Activated CD8-positive, alpha-beta T cell treated with anti-CD3 and anti-CD28 coated beads, Interleukin-2, amount 10 ng/mL, durations not matched to agents 7 days and 5 days (primary cell): Measurements from ENCODE around the gene PROSER3. TPM values are rescaled to one million over a fixed set of nuclear protein-coding genes. Genes with fewer than 3 reads are reported as not detected.

Experiments used
- ATAC-seq: fragments of 150-1000 bp; cut with Tn5 transposase; one replicate; pipeline ENCODE4 v1.10.0; 2021; ENCODE audit warnings: moderate library complexity
- CTCF ChIA-PET: fragments of 350-600 bp; sonication (Branson Sonifier 250); formaldehyde crosslinking; loops from one replicate; lab custom pipeline; 2021; ENCODE audit warnings: antibody characterized with exemption; lab: Charles Lee
- POLR2A ChIA-PET: fragments of 350-600 bp; sonication (Branson Sonifier 250); formaldehyde crosslinking; loops from one replicate; lab custom pipeline; 2021; ENCODE audit warnings: antibody characterized with exemption; lab: Charles Lee
- DNase-seq: peaks from one replicate; pipeline ENCODE4 v3.0.0-alpha.2; 2020
- H3K27ac Mint-ChIP-seq: one replicate; pipeline ENCODE4 v1.8.0; 2021; ENCODE audit warnings: mild to moderate bottlenecking, mixed read lengths
- H3K27me3 Mint-ChIP-seq: one replicate; pipeline ENCODE4 v1.8.0; 2021; ENCODE audit warnings: low read depth, mixed read lengths
- H3K36me3 Mint-ChIP-seq: one replicate; pipeline ENCODE4 v1.8.0; 2021; ENCODE audit warnings: low read depth, mixed read lengths
- H3K4me1 Mint-ChIP-seq: one replicate; pipeline ENCODE4 v1.8.0; 2021; ENCODE audit warnings: low read depth, mixed read lengths
- H3K4me3 Mint-ChIP-seq: one replicate; pipeline ENCODE4 v1.8.0; 2021; ENCODE audit warnings: mild to moderate bottlenecking, mixed read lengths
- H3K9me3 Mint-ChIP-seq: one replicate; pipeline ENCODE4 v1.8.0; 2022; ENCODE audit warnings: mixed read lengths; ENCODE audit not compliant: insufficient read depth
- total RNA-seq, 2 experiments: library from RNA; stranded (reverse); gene quantifications; one replicate each; pipeline ENCODE4 v1.2.3, GENCODE V29; 2021

Gene PROSER3
- total RNA-seq, 2 experiments from 2014 or later, result 48.0 to 54.6 TPM

- ATAC-seq, result no peak
- POLR2A ChIA-PET, result no interaction called here
- Mint-ChIP-seq H3K27ac (no peak overlapping the region), H3K4me1 (peaks cover 12% of the 10 kb centered on the region), H3K27me3 (peaks cover 3% of the 10 kb centered on the region), H3K4me3 (no peak overlapping the region), H3K36me3 (no peaks in the 10 kb centered on the region), H3K9me3 (no peaks in the 10 kb centered on the region)
- no peak for DNase-seq
- CTCF ChIA-PET, result no interaction called here
Observed at GRCh38 chr19:35805526-35806102, 47.6 kb downstream of the PROSER3 start.

- Mint-ChIP-seq H3K4me1 (peaks cover 12% of the 10 kb centered on the region), H3K4me3 (no peak overlapping the region), H3K36me3 (no peaks in the 10 kb centered on the region), H3K27me3 (peaks cover 3% of the 10 kb centered on the region), H3K9me3 (no peaks in the 10 kb centered on the region), H3K27ac (no peak overlapping the region)
- POLR2A ChIA-PET, result no interaction called here
- DNase-seq (no peak), ATAC-seq (no peak)
- CTCF ChIA-PET, result no interaction called here
Observed at GRCh38 chr19:35806597-35806996, 48.6 kb downstream of the PROSER3 start.

- ChIA-PET CTCF (no interaction called here), POLR2A (no interaction called here)
- no peaks in the 10 kb centered on the region for H3K27me3 Mint-ChIP-seq
- peaks cover 12% of the 10 kb centered on the region for H3K4me1 Mint-ChIP-seq
- H3K27ac Mint-ChIP-seq, result no peak overlapping the region
- ATAC-seq (no peak), DNase-seq (no peak)
- no peaks in the 10 kb centered on the region for H3K36me3 Mint-ChIP-seq
- H3K4me3 Mint-ChIP-seq, result no peak overlapping the region
- no peaks in the 10 kb centered on the region for H3K9me3 Mint-ChIP-seq
Observed at GRCh38 chr19:35807633-35808032, 49.7 kb downstream of the PROSER3 start.

- ChIA-PET CTCF (no interaction called here), POLR2A (no interaction called here)
- no peak overlapping the region for H3K4me3 Mint-ChIP-seq
Observed at GRCh38 chr19:35811317-35812219, 53.6 kb downstream of the PROSER3 start.

GRCh38 chr19:35812220-35813042 lies 54.5 kb downstream of the PROSER3 start, which contains the start of gene PRODH2:
PRODH2 (minus strand) TSS chr19:35812845; CDS start chr19:35812805, 40 bp downstream.
- ATAC-seq, result no peak
- Mint-ChIP-seq H3K4me3 (no peak within 1 kb of the TSS), H3K9me3 (no peaks in the 10 kb centered on the region), H3K27me3 (no peaks in the 10 kb centered on the region), H3K36me3 (no peaks in the 10 kb centered on the region), H3K4me1 (no peaks in the 10 kb centered on the region), H3K27ac (no peak within 1 kb of the TSS)
- no peak for DNase-seq
- ChIA-PET POLR2A (no interaction called here), CTCF (no interaction called here)

More at GRCh38 chr19:35811317-35812219, 53.6 kb downstream of the PROSER3 start:
- ATAC-seq (no peak), DNase-seq (no peak)
- Mint-ChIP-seq H3K36me3 (no peaks in the 10 kb centered on the region), H3K27me3 (no peaks in the 10 kb centered on the region), H3K4me1 (no peaks in the 10 kb centered on the region), H3K27ac (no peak overlapping the region), H3K9me3 (no peaks in the 10 kb centered on the region)

GRCh38 chr19:35813043-35813890 lies 55.3 kb downstream of the PROSER3 start:
- DNase-seq, result no peak
- no peaks in the 10 kb centered on the region for H3K9me3 Mint-ChIP-seq
- no peaks in the 10 kb centered on the region for H3K36me3 Mint-ChIP-seq
- no peak overlapping the region for H3K4me3 Mint-ChIP-seq
- no peak for ATAC-seq
- ChIA-PET CTCF (no interaction called here), POLR2A (no interaction called here)
- no peaks in the 10 kb centered on the region for H3K4me1 Mint-ChIP-seq
- no peak overlapping the region for H3K27ac Mint-ChIP-seq
- peaks cover 1% of the 10 kb centered on the region for H3K27me3 Mint-ChIP-seq

- H3K9me3 Mint-ChIP-seq, result no peaks in the 10 kb centered on the region
- peaks cover 7% of the 10 kb centered on the region for H3K4me1 Mint-ChIP-seq
- peaks cover 4% of the 10 kb centered on the region for H3K27me3 Mint-ChIP-seq
- ATAC-seq (no peak), DNase-seq (no peak)
- ChIA-PET POLR2A (interaction anchor here (0.6 kb wide), 1 partner anchor 43 kb away, joined by 3 read pairs; no protein-coding TSS in a partner anchor), CTCF (no interaction called here)
- no peaks in the 10 kb centered on the region for H3K36me3 Mint-ChIP-seq
- H3K27ac Mint-ChIP-seq, result no peak overlapping the region
- H3K4me3 Mint-ChIP-seq, result no peak overlapping the region
Observed at GRCh38 chr19:35816262-35816661, 58.3 kb downstream of the PROSER3 start.

- ChIA-PET POLR2A (no interaction called here), CTCF (interaction anchor here (1.3 kb wide), 1 partner anchor 122 kb away, joined by 3 read pairs; no protein-coding TSS in a partner anchor)
- peaks cover 4% of the 10 kb centered on the region for H3K27me3 Mint-ChIP-seq
- DNase-seq (no peak), ATAC-seq (no peak)
- H3K9me3 Mint-ChIP-seq, result no peaks in the 10 kb centered on the region
- H3K4me1 Mint-ChIP-seq, result peaks cover 7% of the 10 kb centered on the region
- H3K4me3 Mint-ChIP-seq, result no peak overlapping the region
- H3K27ac Mint-ChIP-seq, result no peak overlapping the region
- H3K36me3 Mint-ChIP-seq, result no peaks in the 10 kb centered on the region
Observed at GRCh38 chr19:35816846-35817245, 58.9 kb downstream of the PROSER3 start.

GRCh38 chr19:35818445-35818844 lies 60.5 kb downstream of the PROSER3 start:
- peaks cover 4% of the 10 kb centered on the region for H3K27me3 Mint-ChIP-seq
- H3K27ac Mint-ChIP-seq, result no peak overlapping the region
- no peaks in the 10 kb centered on the region for H3K9me3 Mint-ChIP-seq
- CTCF ChIA-PET, result interaction anchor here (1.2 to 1.5 kb wide), 2 partner anchors 124 to 158 kb away, joined by 3 to 13 read pairs; no protein-coding TSS in a partner anchor
- ATAC-seq (no peak), DNase-seq (no peak)
- POLR2A ChIA-PET, result no interaction called here
- H3K4me1 Mint-ChIP-seq, result peaks cover 7% of the 10 kb centered on the region
- H3K4me3 Mint-ChIP-seq, result no peak overlapping the region
- H3K36me3 Mint-ChIP-seq, result no peaks in the 10 kb centered on the region
